GM21528 (cell line): ENCODE measurements around the gene PCNX1.
"Not testable (repeated sequence)": the region's sequence is repeated elsewhere in the genome, so short reads cannot be mapped to it uniquely, and the experiment has no call there.

Source experiments
- ATAC-seq: cut with Tn5 transposase; IDR thresholded peaks from one replicate; pipeline ENCODE4 v1.9.1; 2021; ENCODE audit warnings: mild to moderate bottlenecking, moderate library complexity; ENCODE audit not compliant: unreplicated experiment, low FRiP score

Gene PCNX1

DNA sequence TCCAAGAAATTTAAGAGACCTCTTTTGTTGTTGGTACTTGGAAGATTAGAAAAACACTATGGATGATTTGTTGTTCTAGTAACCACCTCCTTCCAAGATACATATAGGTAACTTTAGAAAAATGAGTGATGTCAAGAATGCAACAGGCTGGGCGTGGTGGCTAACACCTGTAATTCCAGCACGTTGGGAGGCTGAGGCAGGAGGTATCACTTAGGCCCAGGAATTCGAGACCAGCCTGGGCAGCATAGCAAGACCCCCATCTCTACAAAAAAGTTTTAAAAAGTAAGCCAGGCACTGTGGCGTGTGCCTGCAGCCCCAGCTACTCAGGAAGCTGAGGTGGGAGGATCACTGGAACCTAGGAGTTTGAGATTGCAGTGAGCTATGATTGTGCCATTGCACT lies 97.8 kb downstream of the PCNX1 start:
- ATAC-seq = no peak

DNA sequence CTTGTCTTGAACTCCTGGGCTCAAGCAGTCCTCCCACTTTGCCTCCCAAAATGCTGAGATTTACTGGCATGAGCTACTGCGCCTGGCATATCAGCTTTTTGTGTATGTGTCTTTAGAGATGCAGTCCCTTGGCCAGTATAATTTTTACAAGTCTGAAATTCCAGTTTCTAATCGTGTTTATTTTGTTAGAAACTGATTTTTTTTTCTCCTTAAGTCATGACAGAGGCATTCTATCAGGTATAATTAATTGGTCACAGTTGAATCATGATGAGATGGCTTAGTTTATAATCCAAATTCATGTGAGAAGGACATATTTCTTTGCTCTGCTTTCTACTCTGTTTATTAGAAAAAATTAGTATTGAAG lies 98.9 kb downstream of the PCNX1 start:
- no peak for ATAC-seq

GRCh38 chr14:71011479-71011878 lies 104.2 kb downstream of the PCNX1 start:
- no peak for ATAC-seq

- ATAC-seq = no peak
These were observed 105.6 kb downstream of the PCNX1 start for GRCh38 chr14:71012888-71013287.

DNA sequence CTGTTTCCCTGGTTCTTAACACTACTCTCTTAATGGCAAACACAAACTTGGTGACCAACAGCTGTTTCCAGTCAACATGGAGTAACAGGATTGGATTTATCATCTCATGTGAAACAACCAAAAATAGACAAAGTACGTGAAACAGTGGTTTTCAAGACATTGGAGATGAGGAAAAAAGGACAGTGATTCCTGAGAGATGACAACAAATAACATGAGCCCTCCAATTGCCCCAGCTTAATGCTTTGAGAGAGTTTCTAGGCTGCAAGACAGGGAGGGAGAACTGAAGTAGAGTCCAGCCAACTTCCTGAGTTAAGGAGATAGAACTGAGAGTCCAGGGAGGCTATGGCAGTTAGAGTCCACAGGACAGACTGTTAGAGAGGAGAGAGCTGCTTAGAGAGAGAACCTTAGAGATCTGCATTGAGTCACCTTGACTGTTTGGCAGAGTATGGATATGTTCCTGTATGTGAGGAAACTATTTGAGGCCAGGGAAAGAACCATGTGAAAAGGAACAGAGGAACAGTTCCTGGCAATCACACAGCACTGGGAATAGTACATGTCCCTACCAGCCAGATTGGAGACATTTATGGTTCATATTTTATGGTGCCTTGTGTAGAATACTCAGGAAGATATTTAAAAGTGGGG lies 106.4 kb downstream of the PCNX1 start:
- ATAC-seq = no peak

DNA sequence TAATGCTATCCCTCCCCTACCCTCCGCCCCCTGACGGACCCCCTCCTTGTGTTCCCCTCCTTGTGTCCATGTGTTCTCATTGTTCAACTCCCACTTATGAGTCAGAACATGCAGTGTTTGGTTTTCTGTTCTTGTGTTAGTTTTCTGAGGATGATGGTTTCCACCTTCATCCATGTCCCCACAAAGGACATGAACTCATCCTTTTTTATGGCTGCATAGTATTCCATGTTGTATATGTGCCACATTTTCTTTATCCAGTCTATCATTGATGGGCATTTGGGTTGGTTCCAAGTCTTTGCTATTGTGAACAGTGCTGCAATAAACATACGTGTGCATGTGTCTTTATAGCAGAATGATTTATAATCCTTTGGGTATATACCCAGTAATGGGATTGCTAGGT lies 112.7 kb downstream of the PCNX1 start:
- ATAC-seq = not testable (repeated sequence)

DNA sequence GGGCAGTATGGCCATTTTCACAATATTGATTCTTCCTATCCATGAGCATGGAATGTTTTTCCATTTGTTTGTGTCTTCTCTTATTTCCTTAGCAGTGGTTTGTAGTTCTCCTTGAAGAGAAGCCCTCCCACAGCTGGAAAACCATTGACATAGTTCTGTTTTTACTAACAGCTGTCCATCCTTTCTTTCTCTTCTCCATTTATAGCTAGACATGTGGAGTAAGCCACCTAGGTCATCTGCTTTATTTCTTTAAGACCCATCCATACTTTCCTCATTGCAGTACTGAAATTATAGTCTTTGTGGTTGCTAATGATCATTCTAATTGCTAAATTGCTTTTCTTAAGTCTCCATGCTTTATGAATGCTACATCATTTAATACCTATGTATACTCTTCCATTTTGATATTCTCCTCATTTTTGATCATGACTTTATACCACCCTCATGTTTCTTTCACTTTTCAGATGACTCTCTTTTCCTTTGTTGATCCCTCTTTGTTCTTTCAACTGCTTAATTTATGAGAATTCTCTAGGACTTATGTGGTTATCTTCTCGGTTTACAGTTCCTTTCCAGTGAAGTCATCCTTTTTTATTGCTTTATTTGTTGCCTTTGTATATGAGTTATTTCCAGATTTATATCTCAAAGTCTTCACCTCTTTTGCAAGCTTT lies 114.2 kb downstream of the PCNX1 start:
- ATAC-seq = no peak

DNA sequence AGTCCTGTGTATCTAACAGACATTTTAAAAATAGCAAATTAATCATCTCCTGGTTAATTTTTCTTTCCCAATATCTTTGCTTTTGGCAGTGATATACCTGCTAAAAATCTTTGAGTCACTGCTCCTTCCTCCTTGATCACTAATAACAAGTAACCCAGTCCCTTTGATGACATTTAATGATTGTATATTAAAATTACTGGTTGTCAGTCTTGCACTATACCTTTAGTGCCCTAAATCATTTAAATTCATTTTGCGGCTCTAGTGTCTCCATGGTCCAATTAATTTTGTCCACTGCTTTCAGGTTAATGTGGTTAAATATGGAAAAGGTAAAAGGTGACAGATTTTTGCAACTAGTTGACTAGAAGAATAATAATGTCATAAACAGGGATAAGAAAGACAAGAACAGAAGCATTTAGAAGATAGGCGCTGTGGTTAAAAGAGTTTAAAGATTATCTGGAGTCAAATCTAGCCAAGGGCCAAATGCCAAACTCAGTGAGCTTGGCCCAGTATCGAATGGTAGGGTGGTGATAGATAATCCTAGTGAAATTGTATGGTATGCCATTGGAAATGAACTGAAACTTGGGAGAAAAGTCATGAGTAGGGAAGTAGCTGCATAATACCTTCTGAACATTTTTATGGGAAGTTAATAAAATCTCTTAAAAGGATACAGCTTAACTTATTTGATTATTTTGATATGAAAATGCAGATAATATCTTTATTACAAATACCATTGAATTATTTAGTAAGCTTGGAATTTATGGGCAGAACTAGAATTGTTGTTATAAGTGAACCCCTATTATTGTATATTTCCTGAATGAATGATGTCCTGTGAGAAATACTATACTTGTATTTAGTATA lies 115.0 kb downstream of the PCNX1 start:
- ATAC-seq = no peak

DNA sequence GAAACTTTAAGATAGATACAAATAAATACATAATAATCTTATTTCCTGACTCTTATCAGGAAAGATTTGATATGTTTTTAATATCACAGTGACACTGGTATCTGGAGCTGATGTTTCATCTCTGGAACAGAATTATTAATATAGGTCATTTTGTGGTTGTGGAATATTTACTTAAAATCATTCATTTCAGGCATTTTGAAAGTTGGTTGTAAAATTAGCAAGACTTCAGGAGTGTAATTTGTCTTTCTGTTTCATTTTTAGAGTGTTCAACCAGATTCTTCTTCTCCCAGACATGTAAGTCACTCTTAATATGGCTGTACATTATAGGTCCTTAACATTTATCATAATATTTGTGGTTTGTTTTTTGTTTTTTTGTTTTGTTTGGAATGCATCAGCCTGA lies 115.7 kb downstream of the PCNX1 start:
- ATAC-seq = no peak

GRCh38 chr14:71029236-71029781 lies 122.0 kb downstream of the PCNX1 start:
- no peak for ATAC-seq

DNA sequence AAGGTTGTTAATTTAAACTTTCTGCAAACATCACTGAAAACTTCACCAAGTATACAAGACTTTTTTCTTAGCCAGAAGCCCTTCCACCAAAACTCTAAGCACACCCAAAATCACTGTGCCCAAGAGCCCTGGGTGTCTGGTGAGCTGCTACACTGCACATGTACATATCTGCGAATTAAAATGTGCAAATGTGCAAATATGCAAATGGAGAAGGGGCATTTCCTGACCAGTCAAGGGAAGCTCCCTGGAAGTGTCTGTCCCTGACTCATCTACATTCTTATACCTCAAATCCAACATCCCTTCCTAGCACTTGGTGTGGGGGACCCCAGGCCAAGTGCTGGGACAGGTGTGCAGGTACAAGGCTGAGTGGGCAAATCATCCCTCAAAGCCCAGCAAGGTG lies 123.7 kb downstream of the PCNX1 start:
- ATAC-seq = no peak

DNA sequence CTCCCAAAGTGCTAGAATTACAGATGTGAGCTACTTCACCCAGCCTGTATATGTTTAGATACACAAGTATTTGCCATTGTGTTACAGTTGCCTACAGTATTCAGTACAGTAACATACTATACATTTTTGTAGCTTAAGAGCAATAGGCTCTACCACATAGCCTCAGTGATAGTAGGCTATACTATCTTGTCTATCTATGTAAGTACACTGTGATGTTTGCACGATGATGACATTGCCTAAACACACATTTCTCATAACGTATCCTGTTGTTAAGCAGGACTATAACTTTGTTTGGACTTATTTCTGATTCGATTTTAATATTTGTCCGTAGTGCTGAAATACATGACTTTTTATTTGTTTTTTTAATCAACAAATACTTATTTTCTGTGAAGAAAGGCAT lies 129.2 kb downstream of the PCNX1 start:
- ATAC-seq = no peak

DNA sequence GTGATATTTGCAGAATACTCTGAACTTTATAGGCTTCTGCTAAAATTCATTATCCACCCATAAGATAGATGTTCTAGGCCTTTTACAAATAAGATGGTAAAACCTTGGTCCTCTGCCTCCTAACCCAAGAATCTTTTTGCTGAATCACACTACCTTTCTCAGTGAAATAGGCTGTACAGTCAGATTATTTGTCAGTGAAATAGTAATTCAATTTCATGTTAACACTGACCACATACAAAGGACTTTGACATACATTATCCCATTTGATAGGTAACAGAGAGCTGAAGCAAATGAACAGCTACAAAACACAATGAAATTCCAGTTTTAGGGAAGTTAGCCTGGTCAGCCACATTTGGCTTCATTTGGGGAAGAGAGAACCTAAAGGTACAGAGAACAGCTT lies 141.1 kb downstream of the PCNX1 start:
- no peak for ATAC-seq

GRCh38 chr14:71049435-71050133 lies 142.3 kb downstream of the PCNX1 start:
- ATAC-seq = no peak

GRCh38 chr14:71050227-71050823 lies 143.1 kb downstream of the PCNX1 start:
- ATAC-seq = no peak

DNA sequence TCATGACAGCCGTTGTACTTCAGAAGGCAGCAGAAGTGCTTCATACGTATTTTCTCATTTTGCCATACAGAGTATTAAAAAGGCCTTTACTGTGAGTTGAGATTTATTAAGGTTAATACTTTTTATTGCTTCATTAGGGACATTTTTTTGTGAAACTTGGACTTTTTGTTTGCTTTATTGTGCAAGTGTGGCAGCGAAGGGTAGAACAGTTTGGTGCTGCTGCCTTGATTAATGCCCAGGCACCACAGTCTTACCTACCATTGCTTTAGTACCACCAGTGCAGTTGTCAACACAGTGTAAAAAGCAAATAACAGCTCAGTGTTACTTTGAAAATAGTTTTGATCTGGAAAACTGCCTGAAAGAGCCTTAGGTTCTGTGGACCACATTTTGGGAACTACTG lies 147.4 kb downstream of the PCNX1 start:
- no peak for ATAC-seq

- ATAC-seq = no peak
These were observed 148.9 kb downstream of the PCNX1 start for GRCh38 chr14:71056168-71056567.

DNA sequence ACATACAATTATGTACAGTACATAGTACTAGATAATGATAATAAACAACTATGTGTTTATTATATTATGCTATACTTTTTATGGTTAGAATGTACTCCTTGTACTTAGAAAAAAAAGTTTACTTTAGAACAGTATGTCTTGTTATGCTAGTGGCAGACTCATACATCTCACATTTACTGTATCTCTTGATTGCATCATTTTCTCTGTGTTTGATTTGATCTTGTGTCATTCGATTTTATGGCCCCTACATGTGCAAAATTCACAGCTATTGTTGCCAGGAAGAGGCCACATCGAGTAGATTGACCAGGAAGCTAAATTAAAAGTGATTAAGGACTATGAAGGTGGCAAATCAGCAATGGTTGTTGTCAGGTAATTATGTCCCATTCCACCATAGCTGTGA lies 153.0 kb downstream of the PCNX1 start:
- no peak for ATAC-seq

GRCh38 chr14:71060825-71061455 lies 153.7 kb downstream of the PCNX1 start:
- ATAC-seq = no peak

DNA sequence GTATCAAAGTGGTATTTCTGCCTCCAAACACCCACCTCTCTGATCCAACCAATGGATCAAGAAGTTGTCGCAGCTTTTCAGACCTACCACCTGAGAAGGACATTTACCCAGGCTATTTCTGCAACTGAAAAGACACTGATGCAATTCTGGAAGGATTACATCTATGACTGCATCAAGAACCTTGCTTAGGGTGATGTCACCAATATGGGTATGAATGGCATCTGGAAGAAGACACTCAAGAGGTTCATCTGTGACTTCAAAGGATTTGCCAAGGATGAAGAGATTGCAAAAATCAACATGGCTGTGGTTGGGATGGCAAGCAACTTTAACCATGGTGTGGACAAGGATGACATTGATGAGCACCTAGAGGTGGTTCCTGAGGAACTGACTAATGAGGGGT lies 154.2 kb downstream of the PCNX1 start:
- ATAC-seq = no peak
